Prostate gland (tissue), 2 donors: ENCODE results near the gene SELENOO. TPM values are rescaled to one million over a fixed set of nuclear protein-coding genes. Genes with fewer than 3 reads are reported as not detected.

Experiments
- DNase-seq: peaks from one replicate; pipeline ENCODE4 v3.0.0-alpha.2; 2019; ENCODE audit warnings: low spot score
- H3K27ac ChIP-seq, 2 donors: fragments of 200-600 bp; sonication (generic); 2 replicates each; pipeline ENCODE4 v1.5.1; 2017 to 2019
- H3K27me3 ChIP-seq: fragments of 200-600 bp; sonication (generic); replicated peaks from 2 replicates; pipeline ENCODE4 v1.5.1; 2019; ENCODE audit not compliant: insufficient read depth
- H3K36me3 ChIP-seq, 2 donors: fragments of 200-600 bp; sonication (generic); 1 replicate in 1 of 2; 2 replicates in 1 of 2; pipeline versions ENCODE4 v1.5.1 to v1.8.1; 2017 to 2019
- H3K4me1 ChIP-seq: fragments of 200-600 bp; sonication (generic); replicated peaks from 2 replicates; pipeline ENCODE4 v1.5.1; 2019
- H3K4me3 ChIP-seq, 2 donors: fragments of 200-600 bp; sonication (generic); 2 replicates each; pipeline ENCODE4 v1.5.1; 2017 to 2019
- H3K9me3 ChIP-seq: fragments of 200-600 bp; sonication (generic); 2 replicates; pipeline ENCODE4 v1.5.1; 2017
- POLR2A ChIP-seq: fragments of 450-650 bp; IDR thresholded peaks from one replicate; pipeline ENCODE4 v1.6.1; 2016; ENCODE audit warnings: antibody characterized with exemption, mild to moderate bottlenecking
- POLR2AphosphoS5 ChIP-seq: sonication (generic); formaldehyde crosslinking; IDR thresholded peaks from one replicate; pipeline ENCODE4 v1.6.1; 2017; ENCODE audit warnings: antibody characterized with exemption
- WGBS: methylation state at CpG from one replicate; pipeline ENCODE4 v1.1.5; 2018; 5-methylcytosine and 5-hydroxymethylcytosine counted together
- intact Hi-C: fragments of 100-400 bp; cut with DNase I; formaldehyde crosslinking; loops from one replicate; pipeline ENCODE4 v1.14.2; 2022
- total RNA-seq, 2 donors: library from RNA; depleted of rRNA; stranded (reverse); fragments of >200 nt; gene quantifications; one replicate each; pipeline ENCODE4 v1.1.0, GENCODE V29; 2016
- TF ChIP-seq, protein P1 (sequence below), 4 experiments: fragments of 200-600 bp in 2 of 4; fragments of 450-650 bp in 2 of 4; sonication (generic) in 2 of 4; IDR thresholded peaks; 1 replicate in 3 of 4; 2 replicates in 1 of 4; pipeline ENCODE4 v1.5.1; 2016 to 2019; ENCODE audit warnings: antibody characterized with exemption in 4 of 4, mild to moderate bottlenecking in 2 of 4, moderate library complexity in 2 of 4

The SELENOO gene
- total RNA-seq, 2 donors from 2014 or later: 51.8 to 58.5 TPM

DNA sequence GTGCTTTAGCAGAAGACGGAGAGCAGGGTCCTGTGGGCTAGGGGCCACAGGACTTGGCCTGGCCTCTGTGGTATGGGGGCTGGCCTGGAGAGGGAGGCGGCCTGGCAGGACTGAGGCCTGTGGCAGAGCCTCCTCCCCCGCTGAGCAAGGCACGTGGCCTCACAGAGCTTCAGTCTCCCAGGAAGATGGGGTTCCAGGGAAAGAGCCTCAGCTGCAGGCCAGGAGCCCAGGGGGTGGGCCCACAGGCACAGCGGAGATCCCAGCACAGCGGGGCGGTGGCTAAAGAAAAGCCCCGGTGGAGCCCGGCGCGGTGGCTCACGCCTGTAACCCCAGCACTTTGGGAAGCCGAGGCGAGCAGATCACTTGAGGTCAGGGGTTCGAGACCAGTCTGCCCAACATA is 58.5 kb downstream of the SELENOO start:
- no peaks in the 10 kb centered on the region for H3K27me3 ChIP-seq
- H3K36me3 ChIP-seq: no peaks in the 10 kb centered on the region
- no peak overlapping the region for H3K27ac ChIP-seq
- no peak for DNase-seq
- intact Hi-C loops: no loop called here
- no peak overlapping the region for H3K4me3 ChIP-seq
- whole genome bisulfite sequencing: 90% methylated on average over 15 of the region's 15 CpGs
- H3K9me3 ChIP-seq: no peaks in the 10 kb centered on the region
- TF ChIP-seq POLR2A: no peak
- TF ChIP-seq, protein P1, sequence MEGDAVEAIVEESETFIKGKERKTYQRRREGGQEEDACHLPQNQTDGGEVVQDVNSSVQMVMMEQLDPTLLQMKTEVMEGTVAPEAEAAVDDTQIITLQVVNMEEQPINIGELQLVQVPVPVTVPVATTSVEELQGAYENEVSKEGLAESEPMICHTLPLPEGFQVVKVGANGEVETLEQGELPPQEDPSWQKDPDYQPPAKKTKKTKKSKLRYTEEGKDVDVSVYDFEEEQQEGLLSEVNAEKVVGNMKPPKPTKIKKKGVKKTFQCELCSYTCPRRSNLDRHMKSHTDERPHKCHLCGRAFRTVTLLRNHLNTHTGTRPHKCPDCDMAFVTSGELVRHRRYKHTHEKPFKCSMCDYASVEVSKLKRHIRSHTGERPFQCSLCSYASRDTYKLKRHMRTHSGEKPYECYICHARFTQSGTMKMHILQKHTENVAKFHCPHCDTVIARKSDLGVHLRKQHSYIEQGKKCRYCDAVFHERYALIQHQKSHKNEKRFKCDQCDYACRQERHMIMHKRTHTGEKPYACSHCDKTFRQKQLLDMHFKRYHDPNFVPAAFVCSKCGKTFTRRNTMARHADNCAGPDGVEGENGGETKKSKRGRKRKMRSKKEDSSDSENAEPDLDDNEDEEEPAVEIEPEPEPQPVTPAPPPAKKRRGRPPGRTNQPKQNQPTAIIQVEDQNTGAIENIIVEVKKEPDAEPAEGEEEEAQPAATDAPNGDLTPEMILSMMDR (IDR thresholded peaks at IDR 0.05): no peak
- TF ChIP-seq POLR2AphosphoS5: no peak
- peaks cover 4% of the 10 kb centered on the region for H3K4me1 ChIP-seq

DNA sequence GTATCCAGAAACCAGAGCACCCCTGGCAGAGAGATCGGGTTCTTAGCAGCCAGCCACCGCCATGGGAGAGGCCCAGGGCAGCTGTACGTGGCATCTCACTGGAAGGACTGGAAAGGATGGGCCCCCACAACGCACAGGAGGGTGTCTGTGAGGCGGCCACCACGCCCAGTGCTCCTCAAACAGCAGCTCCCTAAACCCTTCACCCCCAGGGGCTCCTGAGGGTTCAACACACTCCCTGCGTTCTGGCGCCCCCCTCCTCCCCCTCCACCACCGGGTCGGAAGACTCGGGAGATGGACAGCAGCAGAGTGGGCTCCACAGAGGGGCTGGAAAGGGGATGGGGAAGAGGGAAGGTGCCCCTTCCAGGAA is 59.6 kb downstream of the SELENOO start:
- TF ChIP-seq, protein P1 (IDR thresholded peaks at IDR 0.05): no peak
- TF ChIP-seq POLR2A (no peak), POLR2AphosphoS5 (no peak)
- no peaks in the 10 kb centered on the region for H3K36me3 ChIP-seq
- 35% methylated on average over 11 of the region's 11 CpGs for WGBS
- peaks cover 4% of the 10 kb centered on the region for H3K4me1 ChIP-seq
- DNase-seq: no peak
- intact Hi-C loops: no loop called here
- no peaks in the 10 kb centered on the region for H3K9me3 ChIP-seq
- H3K27ac ChIP-seq: no peak overlapping the region
- H3K27me3 ChIP-seq: no peaks in the 10 kb centered on the region
- H3K4me3 ChIP-seq: peak overlapping the region; percentile 43 to 49

DNA sequence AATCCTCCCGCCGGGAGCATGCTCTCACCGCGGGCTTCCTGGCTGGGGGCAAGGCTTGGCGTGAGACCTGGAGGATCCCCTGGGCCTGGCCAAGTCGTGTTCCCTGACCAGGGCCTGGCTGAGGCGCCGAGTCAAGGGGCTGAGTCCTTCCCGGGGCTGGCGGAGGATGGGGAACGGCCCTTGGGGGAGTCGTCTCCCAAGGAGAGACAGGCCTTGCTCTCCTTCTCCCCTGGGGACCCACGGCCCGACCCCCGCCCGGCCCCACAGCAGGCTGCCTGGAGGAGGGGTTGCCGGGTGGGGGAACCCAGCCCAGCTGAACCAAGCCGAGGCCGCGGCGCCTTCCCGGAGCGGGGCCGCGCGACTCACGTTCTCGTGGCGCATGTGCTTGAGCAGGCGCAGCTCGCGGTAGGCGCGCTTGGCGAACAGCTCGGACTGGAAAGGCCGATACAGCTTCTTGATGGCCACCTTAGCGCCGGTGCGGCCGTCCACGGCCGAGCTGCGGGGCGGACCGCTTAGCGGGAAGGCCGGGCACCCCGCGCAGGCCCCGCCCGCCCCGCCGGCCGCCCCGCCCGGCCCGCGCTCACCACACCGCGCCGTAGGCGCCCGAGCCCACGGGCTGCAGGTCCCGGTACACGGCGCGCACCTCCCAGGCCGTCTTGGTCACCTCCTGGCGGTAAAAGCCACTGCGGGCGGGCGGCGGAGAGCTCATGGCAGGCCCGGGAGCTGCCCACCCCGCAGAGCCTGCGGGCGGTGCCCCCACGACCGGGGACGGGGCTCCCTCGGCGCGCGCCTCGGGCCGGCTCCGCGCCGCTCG is 60.2 kb downstream of the SELENOO start:
- DNase-seq: no peak
- Histone ChIP-seq H3K27ac (peak overlapping the region; percentile 42 to 51), H3K4me1 (peaks cover 4% of the 10 kb centered on the region), H3K4me3 (peak overlapping the region; percentile 43 to 49), H3K27me3 (no peaks in the 10 kb centered on the region), H3K9me3 (no peaks in the 10 kb centered on the region), H3K36me3 (no peaks in the 10 kb centered on the region)
- 2% methylated on average over 20 of the region's 92 CpGs for WGBS
- intact Hi-C loops: no loop called here
- TF ChIP-seq, protein P1 (IDR thresholded peaks at IDR 0.05): no peak
- TF ChIP-seq POLR2AphosphoS5 (no peak), POLR2A (no peak)

DNA sequence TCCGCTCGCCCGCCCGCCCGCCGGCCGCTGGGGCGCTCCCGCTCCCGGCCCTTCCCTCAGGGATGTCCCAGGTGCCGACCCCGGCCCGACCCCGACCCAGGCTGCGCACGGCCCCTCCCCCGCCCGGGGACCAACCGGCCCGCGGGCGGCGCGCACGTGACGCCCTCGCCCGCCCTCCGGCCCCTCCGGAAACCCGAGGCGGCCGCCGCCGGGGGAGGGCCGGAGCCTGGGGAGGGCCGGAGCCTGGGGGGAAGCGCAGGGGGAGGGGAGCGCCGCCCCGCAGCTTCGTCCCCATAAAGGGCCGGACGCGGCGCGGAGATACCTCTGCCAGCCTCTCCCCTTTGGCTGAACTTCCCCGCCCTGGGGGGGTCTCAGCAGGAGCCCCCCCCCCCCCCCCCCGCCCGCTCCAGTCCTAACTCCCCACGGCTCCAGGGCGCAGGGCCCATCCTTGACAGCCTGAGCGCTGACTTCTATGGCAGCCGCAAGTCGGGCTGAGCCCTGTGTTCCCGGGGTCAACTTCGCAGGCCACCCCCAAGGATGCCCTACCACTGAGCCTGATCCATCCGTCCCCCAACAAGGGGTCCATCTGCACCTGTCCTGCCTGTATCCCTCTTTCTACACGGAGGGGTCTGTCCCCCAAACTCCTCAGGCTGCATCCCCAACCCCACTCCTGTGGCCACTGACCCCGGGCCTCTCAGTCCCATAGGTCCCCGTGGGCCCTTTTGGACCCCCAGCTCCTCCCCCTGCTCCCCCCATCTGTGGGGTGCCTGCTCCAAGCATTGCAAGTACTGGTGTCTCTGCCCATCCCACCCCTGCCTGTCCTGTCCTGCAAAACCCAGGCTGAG is 61.0 kb downstream of the SELENOO start, which contains the start of gene MAPK12:
Gene MAPK12 (minus strand): TSS at position 69 of the 845 bp plus-strand sequence. CDS start 174 bp downstream, outside the sequence.
- TF ChIP-seq POLR2AphosphoS5: no peak
- TF ChIP-seq, protein P1 (IDR thresholded peaks at IDR 0.05): no peak
- TF ChIP-seq POLR2A: no peak
- Histone ChIP-seq H3K4me3 (peak within 1 kb of the TSS; percentile 43 to 49), H3K27ac (peak within 1 kb of the TSS; percentile 42 to 51), H3K4me1 (peaks cover 4% of the 10 kb centered on the region), H3K9me3 (no peaks in the 10 kb centered on the region), H3K27me3 (no peaks in the 10 kb centered on the region), H3K36me3 (no peaks in the 10 kb centered on the region)
- WGBS: 9% methylated on average over 17 of the region's 61 CpGs
- intact Hi-C loops: no loop called here
- DNase-seq: no peak
